Subcutaneous adipose tissue (tissue), 4 donors: Measurements from ENCODE around the gene ITGAV. TPM values are rescaled to one million over a fixed set of nuclear protein-coding genes. Genes with fewer than 3 reads are reported as not detected.

ENCODE experiments used
- CTCF ChIP-seq: fragments of 450-650 bp; IDR thresholded peaks from one replicate; pipeline ENCODE4 v1.5.1; 2016; ENCODE audit warnings: low read depth, mild to moderate bottlenecking, control low read depth, antibody characterized with exemption, moderate library complexity
- total RNA-seq, 4 donors: library from RNA; depleted of rRNA; stranded (reverse); fragments of >200 nt; gene quantifications; one replicate each; pipeline ENCODE4 v1.1.0, GENCODE V29; 2016

Gene ITGAV
- total RNA-seq, 4 donors from 2014 or later = 90.8 to 130 (median 114) TPM

- no peak for TF ChIP-seq CTCF
These were observed 1.6 kb downstream of the ITGAV start for GRCh38 chr2:186591506-186591890.

DNA sequence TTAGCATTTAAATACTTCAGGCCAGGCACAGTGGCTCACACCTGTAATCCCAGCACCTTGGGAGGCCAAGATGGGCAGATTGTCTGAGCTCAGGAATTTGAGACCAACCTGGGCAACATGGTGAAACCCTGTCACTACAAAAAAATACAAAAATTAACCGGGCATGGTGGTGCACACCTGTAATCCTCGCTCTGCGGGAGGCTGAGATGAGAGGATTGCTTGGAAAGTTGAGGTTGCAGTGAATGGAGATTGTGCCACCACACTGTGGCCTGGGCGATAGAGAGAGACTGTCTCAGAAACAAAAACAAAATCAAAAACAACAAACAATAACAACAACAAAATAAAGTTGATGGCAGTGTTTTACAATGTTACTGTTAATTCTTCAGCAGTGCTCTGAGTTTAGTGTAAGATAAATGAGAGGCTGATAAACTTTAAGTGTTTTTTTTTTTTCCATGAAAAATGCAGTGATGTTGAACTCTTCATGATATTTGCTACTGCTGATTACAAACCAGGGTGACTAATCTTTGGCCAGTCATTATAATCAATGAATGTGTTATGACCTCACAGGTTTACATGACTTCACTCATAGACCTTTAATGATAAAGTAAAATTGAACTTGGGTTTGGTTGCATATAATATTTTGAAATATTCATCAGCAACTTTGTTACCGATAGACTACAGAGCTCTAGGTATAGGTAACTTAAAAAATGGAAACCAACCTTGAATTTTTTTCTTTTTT is 2.5 kb downstream of the ITGAV start:
- no peak for TF ChIP-seq CTCF

- TF ChIP-seq CTCF = no peak
These were observed 3.7 kb downstream of the ITGAV start for GRCh38 chr2:186593523-186593922.

DNA sequence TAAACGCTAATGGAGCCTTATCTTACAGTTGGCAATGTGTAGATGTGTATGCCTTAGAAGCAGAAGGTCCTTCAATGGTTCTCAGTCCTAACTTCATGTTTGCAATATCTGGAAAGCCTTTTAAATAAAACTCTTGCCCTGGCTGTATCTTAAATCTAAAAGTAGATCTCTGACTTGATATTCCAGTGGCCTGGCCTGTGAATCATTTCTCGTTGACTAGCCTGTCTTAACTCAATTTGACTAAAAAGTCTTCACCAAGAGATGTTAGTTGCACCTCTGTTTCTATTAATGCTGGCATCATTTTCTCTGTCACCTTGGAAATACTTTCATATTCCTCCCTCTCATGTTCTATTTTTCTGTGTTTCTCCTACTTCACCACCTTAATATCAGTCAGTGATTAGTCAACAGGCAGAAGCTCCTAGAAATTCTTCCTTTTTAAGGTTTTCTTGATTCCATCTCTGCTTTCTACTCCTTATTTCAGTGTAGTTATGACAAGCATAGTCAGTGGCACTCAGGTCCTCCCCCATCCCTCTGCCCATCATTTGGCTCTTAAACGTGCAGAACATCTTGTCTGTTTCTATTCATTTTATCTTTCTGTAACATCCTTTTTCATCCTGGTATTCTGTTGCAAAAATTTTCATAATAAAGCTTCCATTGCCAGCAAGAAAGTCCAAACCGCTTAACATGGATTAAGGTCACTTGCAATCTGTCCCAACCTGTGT is 4.3 kb downstream of the ITGAV start:
- no peak for TF ChIP-seq CTCF

DNA sequence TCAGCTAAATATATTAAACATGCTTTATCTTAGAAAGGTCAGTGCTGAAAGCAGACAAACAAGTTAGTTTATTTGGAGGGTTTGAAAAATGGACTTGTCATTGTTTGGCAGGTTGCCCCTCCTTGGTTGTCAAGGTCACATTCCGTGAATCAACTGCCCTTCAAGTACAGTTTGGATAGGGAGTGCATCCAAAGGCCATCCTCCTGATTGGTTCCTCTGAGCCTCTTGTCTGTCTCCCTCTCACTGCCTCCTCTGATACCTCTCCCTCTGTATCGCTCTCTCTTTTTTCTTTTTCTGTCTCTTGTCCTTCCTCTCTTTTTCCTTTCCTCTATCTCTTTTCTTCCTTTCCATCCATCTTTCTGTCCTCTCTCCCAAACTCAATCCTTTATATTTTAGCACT is 5.4 kb downstream of the ITGAV start:
- no peak for TF ChIP-seq CTCF

- no peak for TF ChIP-seq CTCF
These were observed 9.4 kb downstream of the ITGAV start for GRCh38 chr2:186599186-186599778.

DNA sequence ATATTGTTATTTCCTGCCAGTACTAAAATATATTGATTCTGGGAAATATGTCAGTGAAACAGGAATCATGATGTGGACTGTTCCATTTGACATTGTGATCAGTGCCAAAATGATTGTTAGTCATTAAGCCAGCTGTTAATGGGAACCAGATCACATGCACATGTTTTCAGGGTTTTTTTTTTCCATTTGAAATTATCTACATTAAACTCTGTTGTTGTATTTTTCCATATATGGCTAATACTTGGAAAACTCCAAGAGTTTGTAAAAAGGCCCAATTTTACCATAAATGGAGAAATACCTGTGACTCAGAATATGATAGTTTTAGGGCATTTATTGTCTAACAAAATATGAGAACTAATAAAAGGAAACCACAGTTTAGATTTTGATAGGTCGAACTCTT is 13.4 kb downstream of the ITGAV start:
- TF ChIP-seq CTCF = no peak
